GM12872 (cell line): ENCODE results near the gene HOXD12.

Experiments
- CTCF ChIP-seq: IDR thresholded peaks from 3 replicates; pipeline ENCODE4 v1.5.1; 2011; ENCODE audit warnings: low read depth, mild to moderate bottlenecking, low read length, moderate library complexity; ENCODE audit not compliant: insufficient read depth

The HOXD12 gene

DNA sequence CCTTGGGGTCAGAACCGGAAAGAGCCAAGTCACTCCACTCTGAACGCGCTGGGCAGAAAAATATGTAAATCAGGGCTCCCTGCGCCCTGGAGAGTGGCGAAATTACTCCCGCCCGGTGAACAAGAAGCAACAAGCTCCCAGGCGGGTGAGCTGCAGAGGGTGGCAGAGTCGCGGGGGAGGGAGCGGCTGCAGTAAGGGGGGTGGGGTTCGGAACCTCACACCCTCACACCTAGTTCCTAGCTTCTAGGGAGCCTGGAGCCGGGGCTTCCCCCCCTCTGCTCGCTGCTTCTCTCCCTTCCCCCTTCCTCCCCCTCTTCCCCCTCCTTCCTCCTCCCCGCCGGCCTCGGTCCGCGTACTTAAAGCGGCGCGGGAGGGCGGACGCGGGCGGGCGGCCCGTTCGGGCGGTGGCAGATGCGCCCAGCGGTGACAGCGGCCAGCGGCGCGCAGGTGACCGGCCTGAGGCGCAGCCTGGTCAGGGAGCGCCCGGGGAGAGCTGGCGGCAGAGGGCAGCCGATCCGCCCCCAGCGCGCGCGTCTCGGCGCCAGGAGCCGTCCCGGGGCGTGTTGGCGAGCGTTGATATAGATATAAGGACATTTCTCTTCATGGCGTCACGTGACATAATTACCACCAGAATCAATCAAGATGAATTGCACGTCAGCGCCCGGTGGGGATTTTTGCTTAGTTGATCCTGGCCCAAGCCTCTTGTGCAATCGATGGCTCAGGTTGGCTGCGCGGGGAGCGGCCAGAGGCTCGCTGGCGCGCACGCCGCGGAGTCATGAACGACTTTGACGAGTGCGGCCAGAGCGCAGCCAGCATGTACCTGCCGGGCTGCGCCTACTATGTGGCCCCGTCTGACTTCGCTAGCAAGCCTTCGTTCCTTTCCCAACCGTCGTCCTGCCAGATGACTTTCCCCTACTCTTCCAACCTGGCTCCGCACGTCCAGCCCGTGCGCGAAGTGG, 7.3 kb downstream of the HOXD12 start, which contains the start of gene HOXD11:
Gene HOXD11, plus strand, starts transcription at position 700 of the 959 bp plus-strand sequence. Its CDS starts 76 bp downstream, at position 776.
- TF ChIP-seq CTCF: no peak

DNA sequence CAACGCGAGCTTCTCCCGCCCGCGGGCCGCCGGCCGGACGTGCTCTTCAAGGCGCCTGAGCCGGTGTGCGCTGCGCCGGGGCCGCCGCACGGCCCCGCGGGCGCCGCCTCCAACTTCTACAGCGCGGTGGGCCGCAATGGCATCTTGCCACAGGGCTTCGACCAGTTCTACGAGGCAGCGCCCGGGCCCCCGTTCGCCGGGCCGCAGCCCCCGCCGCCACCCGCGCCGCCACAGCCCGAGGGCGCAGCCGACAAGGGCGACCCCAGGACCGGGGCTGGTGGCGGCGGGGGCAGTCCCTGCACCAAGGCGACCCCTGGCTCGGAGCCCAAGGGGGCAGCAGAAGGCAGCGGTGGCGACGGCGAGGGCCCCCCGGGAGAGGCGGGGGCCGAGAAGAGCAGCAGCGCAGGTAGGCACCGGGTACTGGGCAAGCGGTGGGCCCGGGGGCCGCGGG, 8.2 kb downstream of the HOXD12 start:
- TF ChIP-seq CTCF: no peak

- no peak for TF ChIP-seq CTCF
Observed at GRCh38 chr2:176109192-176109901, 9.8 kb downstream of the HOXD12 start.

DNA sequence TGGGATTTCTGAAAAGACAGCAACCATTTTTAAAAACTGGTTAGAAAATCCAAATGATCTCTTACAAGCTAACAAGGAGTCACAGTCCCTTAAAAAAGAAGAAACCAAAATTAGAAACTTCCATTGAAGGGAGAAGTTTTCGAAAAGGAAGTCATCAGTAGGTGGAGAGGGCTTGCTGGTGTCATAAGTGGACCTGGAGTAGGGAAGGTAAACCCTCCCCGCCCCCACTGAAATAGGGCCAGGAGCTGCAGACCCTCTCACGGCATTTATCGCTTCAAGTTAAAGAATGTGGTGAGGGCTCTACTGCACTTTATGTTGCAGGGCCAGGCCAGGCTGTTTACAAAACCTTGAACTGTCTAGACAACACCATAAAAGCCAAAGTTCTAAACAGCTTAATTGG, 10.4 kb downstream of the HOXD12 start:
- no peak for TF ChIP-seq CTCF

- no peak for TF ChIP-seq CTCF
Observed at GRCh38 chr2:176110415-176111308, 11.1 kb downstream of the HOXD12 start.

GRCh38 chr2:176111309-176111663, 11.7 kb downstream of the HOXD12 start:
- TF ChIP-seq CTCF: peak; percentile 82
